Measurements from ENCODE around the gene TUBGCP6. TPM values are rescaled to one million over a fixed set of nuclear protein-coding genes. Genes with fewer than 3 reads are reported as not detected.
A peak's percentile ranks its signal among the peaks of the same experiment; 100 is the strongest.

The TUBGCP6 gene
- total RNA-seq, 4 donors from 2014 or later = 18.7 to 27.4 (median 19.2) TPM

DNA sequence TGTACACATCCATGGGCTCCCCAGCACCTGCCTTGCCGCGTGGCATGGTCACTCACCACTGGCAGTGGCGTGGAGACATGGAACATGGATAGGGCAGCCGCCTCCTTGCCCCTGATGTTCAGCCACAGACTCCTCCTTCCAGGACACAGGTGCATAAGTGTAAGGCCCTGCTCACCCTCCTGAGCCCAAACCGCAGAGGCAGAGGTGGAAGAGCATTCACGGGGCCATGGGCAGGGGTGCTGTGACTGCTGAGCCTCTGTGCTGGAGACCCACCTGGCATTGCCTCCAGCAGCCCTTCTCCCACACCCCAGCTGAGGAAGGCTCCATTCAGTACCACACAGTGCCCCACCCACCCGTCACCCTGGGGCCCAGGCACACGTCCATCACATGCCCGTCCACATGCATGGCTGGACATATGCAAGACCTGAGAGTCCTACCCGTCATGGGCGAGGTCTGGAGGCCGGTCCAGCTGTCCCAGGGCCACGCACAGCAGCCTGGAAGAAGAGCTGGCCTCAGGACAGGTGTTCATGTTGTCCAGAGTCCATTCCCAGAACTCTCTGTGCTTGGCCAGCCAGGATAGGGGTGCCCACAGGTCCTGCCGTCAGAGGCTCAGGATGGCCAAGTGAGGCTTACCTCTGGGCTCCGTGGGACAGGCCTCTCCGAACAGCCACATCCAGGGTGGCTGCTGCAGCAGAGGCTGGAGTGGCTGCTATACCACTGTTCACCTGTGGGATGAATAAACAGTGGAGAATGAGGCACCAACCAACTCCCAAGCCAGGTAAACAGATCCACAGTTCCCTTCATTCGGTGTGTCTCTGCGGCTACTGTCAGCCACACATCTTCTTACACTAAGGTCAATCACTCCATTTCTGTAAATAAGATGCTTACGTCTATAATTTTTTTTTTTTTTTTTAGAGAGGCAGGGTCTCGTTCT is 1.7 kb upstream of the TUBGCP6 start:
- no peaks in the 10 kb centered on the region for H3K9me3 ChIP-seq
- peaks cover 0 to 7% of the 10 kb centered on the region in 2 donors for H3K36me3 ChIP-seq
- H3K27ac ChIP-seq = peak overlapping the region; percentile 88 to 98 (median 90)
- no peak for ATAC-seq
- no peak for TF ChIP-seq POLR2A (IDR thresholded peaks at IDR 0.05)
- TF ChIP-seq, protein P1, sequence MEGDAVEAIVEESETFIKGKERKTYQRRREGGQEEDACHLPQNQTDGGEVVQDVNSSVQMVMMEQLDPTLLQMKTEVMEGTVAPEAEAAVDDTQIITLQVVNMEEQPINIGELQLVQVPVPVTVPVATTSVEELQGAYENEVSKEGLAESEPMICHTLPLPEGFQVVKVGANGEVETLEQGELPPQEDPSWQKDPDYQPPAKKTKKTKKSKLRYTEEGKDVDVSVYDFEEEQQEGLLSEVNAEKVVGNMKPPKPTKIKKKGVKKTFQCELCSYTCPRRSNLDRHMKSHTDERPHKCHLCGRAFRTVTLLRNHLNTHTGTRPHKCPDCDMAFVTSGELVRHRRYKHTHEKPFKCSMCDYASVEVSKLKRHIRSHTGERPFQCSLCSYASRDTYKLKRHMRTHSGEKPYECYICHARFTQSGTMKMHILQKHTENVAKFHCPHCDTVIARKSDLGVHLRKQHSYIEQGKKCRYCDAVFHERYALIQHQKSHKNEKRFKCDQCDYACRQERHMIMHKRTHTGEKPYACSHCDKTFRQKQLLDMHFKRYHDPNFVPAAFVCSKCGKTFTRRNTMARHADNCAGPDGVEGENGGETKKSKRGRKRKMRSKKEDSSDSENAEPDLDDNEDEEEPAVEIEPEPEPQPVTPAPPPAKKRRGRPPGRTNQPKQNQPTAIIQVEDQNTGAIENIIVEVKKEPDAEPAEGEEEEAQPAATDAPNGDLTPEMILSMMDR (IDR thresholded peaks at IDR 0.05 in 4 of 5, conservative IDR thresholded peaks at IDR 0.05 in 1 of 5) = peak in 2 of 5 experiments; percentile 17 to 20
- H3K27me3 ChIP-seq = no peaks in the 10 kb centered on the region
- intact Hi-C loops (cut with DNase I; ENCODE audit: low total_unique reads) = no loop called here
- peak; percentile 38 to 62 for DNase-seq
- in situ Hi-C loops (cut with MboI; ENCODE audit: low sequenced_read_pairs in 4 of 4) = no loop called here
- H3K4me1 ChIP-seq = peaks cover 49 to 61% of the 10 kb centered on the region in 2 donors
- H3K4me3 ChIP-seq = peak overlapping the region in 2 of 4 donors; percentile 86 to 98

- no peak for TF ChIP-seq POLR2A (IDR thresholded peaks at IDR 0.05)
- TF ChIP-seq, protein P1 (IDR thresholded peaks at IDR 0.05 in 4 of 5, conservative IDR thresholded peaks at IDR 0.05 in 1 of 5) = no peak
- Histone ChIP-seq H3K27ac (peak overlapping the region; percentile 88 to 98 (median 90)), H3K27me3 (no peaks in the 10 kb centered on the region), H3K4me1 (peaks cover 51 to 54% of the 10 kb centered on the region in 2 donors), H3K4me3 (peak overlapping the region; percentile 74 to 98 (median 81)), H3K9me3 (no peaks in the 10 kb centered on the region), H3K36me3 (peaks cover 0 to 7% of the 10 kb centered on the region in 2 donors)
- DNase-seq (no peak), ATAC-seq (peak; percentile 9 to 16)
- in situ Hi-C loops (cut with MboI; ENCODE audit: low sequenced_read_pairs in 4 of 4) = no loop called here
- intact Hi-C loops (cut with DNase I; ENCODE audit: low total_unique reads) = loop anchor here (2.0 kb wide), 1 partner anchor 25 kb away; the partner anchor contains the start of gene MAPK11
Observed at GRCh38 chr22:50245214-50246072, 620 bp upstream of the TUBGCP6 start.

- no peak for TF ChIP-seq POLR2A (IDR thresholded peaks at IDR 0.05)
- TF ChIP-seq, protein P1 (IDR thresholded peaks at IDR 0.05 in 4 of 5, conservative IDR thresholded peaks at IDR 0.05 in 1 of 5) = no peak
- Histone ChIP-seq H3K4me1 (peaks cover 42% of the 10 kb centered on the region in 2 donors), H3K9me3 (no peaks in the 10 kb centered on the region), H3K27ac (peak overlapping the region; percentile 88 to 98 (median 90)), H3K27me3 (no peaks in the 10 kb centered on the region), H3K4me3 (peak overlapping the region; percentile 74 to 98 (median 81)), H3K36me3 (peaks cover 0 to 20% of the 10 kb centered on the region in 2 donors)
- intact Hi-C loops (cut with DNase I; ENCODE audit: low total_unique reads) = loop anchor here (1.0 to 2.0 kb wide), 2 partner anchors 14 to 27 kb away; partner anchors contain the start of gene MAPK11
- ATAC-seq = peak; percentile 4 to 5
- in situ Hi-C loops (cut with MboI; ENCODE audit: low sequenced_read_pairs in 4 of 4) = no loop called here
- no peak for DNase-seq
Observed at GRCh38 chr22:50243685-50244419, 971 bp downstream of the TUBGCP6 start.

GRCh38 chr22:50242406-50242949 is 2.3 kb downstream of the TUBGCP6 start:
- Histone ChIP-seq H3K4me1 (peaks cover 42% of the 10 kb centered on the region in 2 donors), H3K27ac (peak overlapping the region; percentile 88 to 98 (median 90)), H3K27me3 (no peaks in the 10 kb centered on the region), H3K9me3 (no peaks in the 10 kb centered on the region), H3K4me3 (peak overlapping the region; percentile 74 to 98 (median 81)), H3K36me3 (peaks cover 0 to 23% of the 10 kb centered on the region in 2 donors)
- intact Hi-C loops (cut with DNase I; ENCODE audit: low total_unique reads) = no loop called here
- ATAC-seq (no peak), DNase-seq (no peak)
- in situ Hi-C loops (cut with MboI; ENCODE audit: low sequenced_read_pairs in 4 of 4) = no loop called here
- no peak for TF ChIP-seq POLR2A (IDR thresholded peaks at IDR 0.05)
- TF ChIP-seq, protein P1 (IDR thresholded peaks at IDR 0.05 in 4 of 5, conservative IDR thresholded peaks at IDR 0.05 in 1 of 5) = no peak

All from gastrocnemius medialis (tissue), 4 donors.